HepG2 (cell line): ENCODE measurements around the gene LRPAP1.
"Not testable (repeated sequence)": the region's sequence is repeated elsewhere in the genome, so short reads cannot be mapped to it uniquely, and the experiment has no call there.

Experiments used
- EZH2 ChIP-seq: conservative IDR thresholded peaks from 2 replicates; pipeline ENCODE4 v1.6.1; 2012; ENCODE audit warnings: mild to moderate bottlenecking, low read depth, low read length, moderate library complexity
- FOXK2 ChIP-seq: fragments of 450-650 bp; IDR thresholded peaks from 2 replicates; pipeline ENCODE4 v1.6.1; 2016
- GABPA ChIP-seq, 2 experiments: IDR thresholded peaks; 2 replicates each; pipeline ENCODE4 v1.6.1; 2011 to 2016; ENCODE audit warnings: low read depth in 2 of 2, low read length in 1 of 2, missing biosample characterization in 1 of 2, missing genetic modification characterization in 1 of 2
- GATA4 ChIP-seq: sonication (generic); IDR thresholded peaks from 2 replicates; pipeline ENCODE4 v1.6.1; 2016; ENCODE audit warnings: antibody characterized with exemption, low read depth, borderline replicate concordance
- KLF16 ChIP-seq, 2 experiments: sonication (generic) in 1 of 2; formaldehyde crosslinking in 1 of 2; IDR thresholded peaks; 2 replicates each; pipeline versions ENCODE4 v1.6.1 to v1.8.0; 2016 to 2023; ENCODE audit warnings: missing genetic modification reagents in 2 of 2, missing compliant biosample characterization in 1 of 2
- TAF1 ChIP-seq: sonication (generic); formaldehyde crosslinking; IDR thresholded peaks from 2 replicates; pipeline ENCODE4 v1.4.0; 2020; ENCODE audit warnings: missing genetic modification reagents
- YY1 ChIP-seq: IDR thresholded peaks from 2 replicates; pipeline ENCODE4 v1.6.1; 2011; ENCODE audit warnings: low read length, low read depth, moderate library complexity, mild to moderate bottlenecking; ENCODE audit not compliant: insufficient read depth, insufficient replicate concordance
- ZNF263 ChIP-seq: sonication (generic); formaldehyde crosslinking; IDR thresholded peaks from 2 replicates; pipeline ENCODE4 v1.4.0; 2020; ENCODE audit warnings: missing genetic modification reagents
- TF ChIP-seq, protein P1 (sequence below): sonication (generic); formaldehyde crosslinking; IDR thresholded peaks from 2 replicates; pipeline ENCODE4 v1.5.0; 2020; ENCODE audit warnings: mild to moderate bottlenecking, missing genetic modification reagents, moderate library complexity
- TF ChIP-seq, protein P2 (sequence below): sonication (generic); formaldehyde crosslinking; IDR thresholded peaks from 2 replicates; pipeline ENCODE4 v1.4.0; 2020; ENCODE audit warnings: mild to moderate bottlenecking, missing genetic modification reagents

DNA sequence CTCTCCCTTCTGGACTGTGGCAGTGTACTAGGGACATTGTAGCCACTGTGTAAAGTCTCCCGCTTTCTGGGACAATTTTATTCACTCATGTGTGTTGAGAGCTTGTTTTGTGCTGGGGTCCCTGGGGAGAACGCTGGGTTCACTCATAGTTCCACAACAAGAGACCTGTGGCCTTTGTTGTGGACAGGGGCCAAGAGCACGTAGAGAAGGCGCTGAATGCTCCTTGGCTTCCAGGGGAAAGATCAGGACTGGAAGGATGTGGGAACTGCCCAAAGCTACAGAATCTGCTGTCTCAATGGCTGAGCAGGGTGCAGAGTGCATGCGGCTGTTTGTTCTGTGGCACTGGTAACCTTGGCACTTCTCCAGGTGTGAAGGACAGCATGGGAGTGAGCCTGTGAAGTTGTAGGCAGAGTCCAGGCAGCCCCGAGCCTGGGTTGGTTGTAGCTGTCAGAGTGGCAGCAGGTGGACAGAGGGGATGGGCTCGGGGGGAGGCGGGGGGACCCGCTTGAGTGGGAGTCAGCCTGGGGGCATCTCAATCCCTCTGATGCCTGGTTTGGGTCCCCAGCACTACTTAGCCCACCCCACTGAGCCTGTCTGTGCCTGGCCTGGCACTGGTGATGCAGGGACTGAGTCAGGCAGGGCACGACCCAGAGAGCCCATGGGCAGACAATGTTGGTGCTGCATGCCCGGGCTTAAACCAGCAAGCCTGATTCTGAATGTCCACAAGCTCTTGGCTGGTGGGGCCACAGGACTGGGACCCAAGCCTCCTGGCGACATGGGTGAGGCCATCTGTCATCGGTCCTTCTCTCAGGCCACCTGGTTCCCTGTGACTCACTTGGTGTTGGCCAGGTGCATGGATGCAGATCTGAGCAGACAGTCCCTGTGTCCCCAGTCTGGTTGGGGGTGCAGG, 27.4 kb upstream of the LRPAP1 start:
- not testable (repeated sequence) for TF ChIP-seq EZH2; GABPA (IDR thresholded peaks at IDR 0.05; ENCODE audit: low read depth, low read length); GABPA (CRISPR knock-in tag; IDR thresholded peaks at IDR 0.05; ENCODE audit: low read depth); ZNF263; GATA4; TAF1 (CRISPR knock-in tag); FOXK2; KLF16 (CRISPR knock-in tag; IDR thresholded peaks at IDR 0.05); YY1
- TF ChIP-seq, protein P1, sequence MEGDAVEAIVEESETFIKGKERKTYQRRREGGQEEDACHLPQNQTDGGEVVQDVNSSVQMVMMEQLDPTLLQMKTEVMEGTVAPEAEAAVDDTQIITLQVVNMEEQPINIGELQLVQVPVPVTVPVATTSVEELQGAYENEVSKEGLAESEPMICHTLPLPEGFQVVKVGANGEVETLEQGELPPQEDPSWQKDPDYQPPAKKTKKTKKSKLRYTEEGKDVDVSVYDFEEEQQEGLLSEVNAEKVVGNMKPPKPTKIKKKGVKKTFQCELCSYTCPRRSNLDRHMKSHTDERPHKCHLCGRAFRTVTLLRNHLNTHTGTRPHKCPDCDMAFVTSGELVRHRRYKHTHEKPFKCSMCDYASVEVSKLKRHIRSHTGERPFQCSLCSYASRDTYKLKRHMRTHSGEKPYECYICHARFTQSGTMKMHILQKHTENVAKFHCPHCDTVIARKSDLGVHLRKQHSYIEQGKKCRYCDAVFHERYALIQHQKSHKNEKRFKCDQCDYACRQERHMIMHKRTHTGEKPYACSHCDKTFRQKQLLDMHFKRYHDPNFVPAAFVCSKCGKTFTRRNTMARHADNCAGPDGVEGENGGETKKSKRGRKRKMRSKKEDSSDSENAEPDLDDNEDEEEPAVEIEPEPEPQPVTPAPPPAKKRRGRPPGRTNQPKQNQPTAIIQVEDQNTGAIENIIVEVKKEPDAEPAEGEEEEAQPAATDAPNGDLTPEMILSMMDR (CRISPR knock-in tag), result not testable (repeated sequence)
- TF ChIP-seq, protein P2, sequence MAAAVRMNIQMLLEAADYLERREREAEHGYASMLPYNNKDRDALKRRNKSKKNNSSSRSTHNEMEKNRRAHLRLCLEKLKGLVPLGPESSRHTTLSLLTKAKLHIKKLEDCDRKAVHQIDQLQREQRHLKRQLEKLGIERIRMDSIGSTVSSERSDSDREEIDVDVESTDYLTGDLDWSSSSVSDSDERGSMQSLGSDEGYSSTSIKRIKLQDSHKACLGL (CRISPR knock-in tag), result not testable (repeated sequence)
